BE2C (cell line): ENCODE data around the gene FAM120A.

ENCODE experiments used
- DNase-seq: peaks from one replicate; pipeline ENCODE4 v3.0.0-alpha.2; 2020
- H3K27me3 ChIP-seq: fragments of 250-450 bp; sonication (Bioruptor Pico); 2 replicates; pipeline ENCODE4 v1.5.1; 2020; ENCODE audit warnings: mild to moderate bottlenecking
- H3K36me3 ChIP-seq: fragments of 250-450 bp; sonication (Bioruptor Pico); 2 replicates; pipeline ENCODE4 v1.5.1; 2020; ENCODE audit warnings: mild to moderate bottlenecking
- H3K4me1 ChIP-seq: fragments of 250-450 bp; sonication (Bioruptor Pico); 2 replicates; pipeline ENCODE4 v1.5.1; 2020
- H3K4me3 ChIP-seq: 2 replicates; pipeline ENCODE4 v1.5.1; 2011; ENCODE audit warnings: low read depth, low read length
- H3K9me3 ChIP-seq: fragments of 250-450 bp; sonication (Bioruptor Pico); 2 replicates; pipeline ENCODE4 v1.5.1; 2020
- CTCF ChIP-seq: IDR thresholded peaks from 2 replicates; pipeline ENCODE4 v1.5.1; 2012; ENCODE audit warnings: mild to moderate bottlenecking, low read depth, low read length

Gene FAM120A

DNA sequence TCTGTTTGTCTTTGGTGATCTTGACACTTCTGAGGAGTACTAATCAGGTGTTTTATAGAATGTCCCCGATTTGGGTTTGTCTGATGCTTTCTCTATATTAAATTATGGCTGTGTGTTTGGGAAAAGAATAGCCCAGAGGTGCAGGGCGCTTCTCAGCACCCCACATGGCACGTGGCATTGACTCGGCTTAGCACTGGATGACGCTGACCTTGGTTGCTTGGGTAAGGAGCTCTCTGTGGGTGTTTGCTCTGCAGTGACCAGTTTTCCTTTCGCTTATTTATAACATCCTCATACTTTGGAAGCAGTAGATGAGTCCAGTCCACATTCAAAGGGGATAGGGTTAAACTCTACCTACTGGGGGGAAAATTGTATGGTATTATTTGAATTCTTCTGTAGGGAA, 14.4 kb downstream of the FAM120A start:
- peaks cover 2% of the 10 kb centered on the region; the same call in 1 of the 2 replicates for H3K4me1 ChIP-seq
- H3K27me3 ChIP-seq = no peaks in the 10 kb centered on the region
- H3K36me3 ChIP-seq = peaks cover 5% of the 10 kb centered on the region
- H3K4me3 ChIP-seq = no peak overlapping the region
- DNase-seq = no peak
- no peak for TF ChIP-seq CTCF
- no peaks in the 10 kb centered on the region for H3K9me3 ChIP-seq

GRCh38 chr9:93466416-93467061, 15.1 kb downstream of the FAM120A start:
- Histone ChIP-seq H3K4me3 (no peak overlapping the region), H3K27me3 (no peaks in the 10 kb centered on the region), H3K36me3 (peaks cover 12% of the 10 kb centered on the region), H3K4me1 (no peaks in the 10 kb centered on the region; the same call in 1 of the 2 replicates), H3K9me3 (no peaks in the 10 kb centered on the region)
- TF ChIP-seq CTCF = no peak
- DNase-seq = no peak

DNA sequence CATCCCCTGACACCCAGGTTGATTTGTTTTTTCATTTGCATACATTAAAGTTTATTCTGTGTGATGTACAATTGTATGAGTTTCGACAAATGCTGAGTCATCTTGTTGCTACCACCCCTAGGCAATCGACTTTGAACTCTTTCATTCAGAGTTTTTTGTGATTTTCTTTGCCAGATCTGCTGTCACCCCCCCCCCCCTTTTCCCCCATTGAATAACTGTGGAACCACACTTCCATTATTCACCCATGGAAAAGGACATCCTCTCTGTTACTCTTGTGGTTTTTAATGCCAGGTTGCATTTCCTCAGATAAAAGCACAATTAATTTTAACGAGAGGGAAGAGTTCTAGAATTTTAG, 15.6 kb downstream of the FAM120A start:
- Histone ChIP-seq H3K9me3 (no peaks in the 10 kb centered on the region), H3K36me3 (peaks cover 12% of the 10 kb centered on the region), H3K4me3 (no peak overlapping the region), H3K4me1 (no peaks in the 10 kb centered on the region; the same call in 1 of the 2 replicates), H3K27me3 (no peaks in the 10 kb centered on the region)
- no peak for DNase-seq
- no peak for TF ChIP-seq CTCF

DNA sequence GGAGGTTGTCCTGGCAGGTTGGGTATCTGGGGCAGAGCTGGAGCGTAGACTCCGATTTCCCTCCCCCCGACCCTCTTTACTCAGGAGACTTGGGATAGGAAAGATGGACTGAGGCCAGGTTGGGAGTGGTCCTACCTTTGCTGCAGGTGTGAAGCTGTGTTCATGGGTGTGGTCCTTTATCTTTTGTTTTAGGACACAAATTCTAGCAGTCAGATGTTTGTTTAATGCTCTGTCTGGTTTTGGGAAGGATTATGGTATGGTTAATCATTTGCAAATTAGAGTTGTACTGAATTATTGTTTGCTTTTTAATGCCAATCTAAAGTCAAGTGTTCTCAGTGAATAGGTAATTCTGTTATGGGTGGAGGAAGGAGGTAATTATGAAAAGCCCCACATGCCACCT, 16.0 kb downstream of the FAM120A start:
- Histone ChIP-seq H3K9me3 (no peaks in the 10 kb centered on the region), H3K27me3 (no peaks in the 10 kb centered on the region), H3K4me1 (no peaks in the 10 kb centered on the region; the same call in 1 of the 2 replicates), H3K4me3 (no peak overlapping the region), H3K36me3 (peaks cover 12% of the 10 kb centered on the region)
- no peak for TF ChIP-seq CTCF
- no peak for DNase-seq

DNA sequence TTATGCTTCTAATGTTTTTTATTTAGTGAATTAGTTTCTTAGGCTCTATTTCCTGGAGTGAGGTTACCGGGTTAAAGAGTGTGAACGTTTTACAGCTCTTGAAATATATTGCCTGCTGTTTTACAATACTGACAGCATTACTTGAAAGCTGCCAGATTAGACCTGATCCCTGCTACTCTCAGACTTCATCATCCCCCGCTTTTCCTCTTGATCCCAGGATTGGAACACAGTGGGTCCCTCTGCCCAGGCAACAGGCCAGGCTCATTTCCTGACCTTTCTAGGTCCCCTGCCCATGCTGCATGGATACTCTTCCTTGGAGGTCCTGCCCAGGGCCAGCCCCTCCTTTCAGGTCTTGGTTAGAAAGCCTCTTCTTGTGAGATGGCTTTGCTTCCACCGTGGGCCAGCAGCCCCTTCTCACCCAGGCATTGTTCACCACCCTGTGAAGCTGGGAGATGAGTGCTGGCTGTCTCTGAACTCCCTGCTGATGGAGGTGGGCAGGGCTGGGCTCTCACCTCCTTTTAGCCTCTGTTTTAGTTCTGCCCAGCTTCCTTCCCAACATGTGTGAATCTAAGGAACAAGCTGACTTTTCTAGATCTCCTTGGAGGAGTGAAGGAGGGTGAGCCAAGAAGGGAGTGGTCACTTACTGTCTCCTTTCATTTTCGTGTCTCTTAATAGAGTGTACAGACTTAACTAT, 17.4 kb downstream of the FAM120A start:
- no peaks in the 10 kb centered on the region; the same call in 1 of the 2 replicates for H3K4me1 ChIP-seq
- no peaks in the 10 kb centered on the region for H3K9me3 ChIP-seq
- H3K36me3 ChIP-seq = peaks cover 26% of the 10 kb centered on the region
- no peak for TF ChIP-seq CTCF
- H3K27me3 ChIP-seq = no peaks in the 10 kb centered on the region
- DNase-seq = no peak
- H3K4me3 ChIP-seq = no peak overlapping the region

GRCh38 chr9:93470391-93470790, 18.9 kb downstream of the FAM120A start:
- H3K36me3 ChIP-seq = peaks cover 38% of the 10 kb centered on the region
- no peak for TF ChIP-seq CTCF
- H3K9me3 ChIP-seq = no peaks in the 10 kb centered on the region
- H3K4me3 ChIP-seq = no peak overlapping the region
- no peak for DNase-seq
- H3K4me1 ChIP-seq = no peaks in the 10 kb centered on the region
- H3K27me3 ChIP-seq = no peaks in the 10 kb centered on the region
